Smooth muscle cell (in vitro differentiated cells): Measurements from ENCODE around the gene ALX4. TPM values are rescaled to one million over a fixed set of nuclear protein-coding genes. Genes with fewer than 3 reads are reported as not detected.

Experiments used
- DNase-seq: peaks from one replicate; lab custom pipeline; 2025; ENCODE audit not compliant: unreplicated experiment; lab: John Stamatoyannopoulos, UW
- H2AFZ ChIP-seq: fragments of 200-600 bp; sonication (generic); 2 replicates; pipeline ENCODE4 v1.6.0; 2016; ENCODE audit warnings: antibody characterized with exemption, low read depth, mild to moderate bottlenecking
- H3F3A ChIP-seq: fragments of 200-600 bp; sonication (generic); 2 replicates; pipeline ENCODE4 v1.6.0; 2017; ENCODE audit warnings: antibody characterized with exemption, low read depth
- H3K27ac ChIP-seq: fragments of 200-600 bp; sonication (generic); 2 replicates; pipeline ENCODE4 v1.5.1; 2016; ENCODE audit warnings: low read depth, mild to moderate bottlenecking
- H3K27me3 ChIP-seq: fragments of 200-600 bp; sonication (generic); 2 replicates; pipeline ENCODE4 v1.6.1; 2016; ENCODE audit warnings: low read depth, mild to moderate bottlenecking
- H3K36me3 ChIP-seq: fragments of 200-600 bp; sonication (generic); 2 replicates; pipeline ENCODE4 v1.5.1; 2016; ENCODE audit warnings: low read depth
- H3K4me1 ChIP-seq: fragments of 200-600 bp; sonication (generic); 2 replicates; pipeline ENCODE4 v1.5.1; 2016; ENCODE audit warnings: low read depth
- H3K4me2 ChIP-seq: fragments of 200-600 bp; sonication (generic); 2 replicates; pipeline ENCODE4 v1.6.0; 2016; ENCODE audit warnings: mild to moderate bottlenecking
- H3K4me3 ChIP-seq: fragments of 200-600 bp; sonication (generic); 2 replicates; pipeline ENCODE4 v1.5.1; 2016; ENCODE audit warnings: mild to moderate bottlenecking
- H3K79me2 ChIP-seq: fragments of 200-600 bp; sonication (generic); 2 replicates; pipeline ENCODE4 v1.6.0; 2016; ENCODE audit warnings: low read depth, mild to moderate bottlenecking
- H3K9ac ChIP-seq: fragments of 200-600 bp; sonication (generic); 2 replicates; pipeline ENCODE4 v1.6.0; 2016; ENCODE audit warnings: low read depth
- H3K9me3 ChIP-seq: fragments of 200-600 bp; sonication (generic); replicated peaks from 2 replicates; pipeline ENCODE4 v1.5.1; 2016; ENCODE audit warnings: low read depth
- H4K20me1 ChIP-seq: fragments of 200-600 bp; sonication (generic); 2 replicates; pipeline ENCODE4 v1.6.0; 2016; ENCODE audit warnings: low read depth
- CTCF ChIP-seq: fragments of 200-600 bp; sonication (generic); IDR thresholded peaks from 2 replicates; pipeline ENCODE4 v1.5.1; 2017; ENCODE audit warnings: borderline replicate concordance, mild to moderate bottlenecking, antibody characterized with exemption; ENCODE audit not compliant: insufficient read depth, poor library complexity, severe bottlenecking
- WGBS: methylation state at CpG from one replicate; pipeline ENCODE4 v1.1.7; 2016; ENCODE audit warnings: low lambda C conversion rate; 5-methylcytosine and 5-hydroxymethylcytosine counted together
- polyA plus RNA-seq: library from polyadenylated mRNA; unstranded; fragments of >200 nt; fragmentation: Nextera tagmentation; extraction: Ambion mirVana; gene quantifications from 2 replicates; pipeline ENCODE4 v1.2.1, GENCODE V29; 2016
- total RNA-seq: library from RNA; depleted of rRNA; stranded (reverse); fragments of >200 nt; gene quantifications from 2 replicates; pipeline ENCODE4 v1.2.3, GENCODE V29; 2014

Gene ALX4
- total and polyA plus RNA-seq, 2 experiments from 2014 or later, result not detected

GRCh38 chr11:44342616-44343015 is 32.7 kb upstream of the ALX4 start:
- Histone ChIP-seq H3K4me2 (no peak overlapping the region), H3K79me2 (no peaks in the 10 kb centered on the region), H3K9ac (no peak overlapping the region), H3K27me3 (peaks cover 49% of the 10 kb centered on the region), H3K27ac (no peak overlapping the region), H4K20me1 (no peaks in the 10 kb centered on the region), H3F3A (no peaks in the 10 kb centered on the region), H3K4me1 (no peaks in the 10 kb centered on the region), H3K4me3 (no peak overlapping the region), H3K9me3 (no peaks in the 10 kb centered on the region), H2AFZ (no peak overlapping the region), H3K36me3 (no peaks in the 10 kb centered on the region)
- WGBS, result 85% methylated on average over 4 of the region's 4 CpGs
- no peak for TF ChIP-seq CTCF
- no peak for DNase-seq

GRCh38 chr11:44340656-44341055 is 30.7 kb upstream of the ALX4 start:
- Histone ChIP-seq H3K4me1 (peaks cover 3% of the 10 kb centered on the region), H3K27ac (no peak overlapping the region), H4K20me1 (no peaks in the 10 kb centered on the region), H3K4me3 (no peak overlapping the region), H3K9me3 (no peaks in the 10 kb centered on the region), H3K79me2 (no peaks in the 10 kb centered on the region), H3K4me2 (no peak overlapping the region), H2AFZ (no peak overlapping the region), H3F3A (no peaks in the 10 kb centered on the region), H3K36me3 (no peaks in the 10 kb centered on the region), H3K27me3 (peaks cover 49% of the 10 kb centered on the region), H3K9ac (no peak overlapping the region)
- 96% methylated on average over 5 of the region's 5 CpGs for WGBS
- no peak for TF ChIP-seq CTCF
- DNase-seq, result no peak

GRCh38 chr11:44339530-44339883 is 29.6 kb upstream of the ALX4 start:
- Histone ChIP-seq H3F3A (no peaks in the 10 kb centered on the region), H3K9me3 (no peaks in the 10 kb centered on the region), H3K27ac (no peak overlapping the region), H3K9ac (no peak overlapping the region), H3K4me1 (peaks cover 14% of the 10 kb centered on the region), H4K20me1 (no peaks in the 10 kb centered on the region), H3K27me3 (peaks cover 51% of the 10 kb centered on the region), H3K4me2 (no peak overlapping the region), H2AFZ (no peak overlapping the region), H3K79me2 (no peaks in the 10 kb centered on the region), H3K36me3 (no peaks in the 10 kb centered on the region), H3K4me3 (no peak overlapping the region)
- no peak for TF ChIP-seq CTCF
- no peak for DNase-seq
- WGBS, result 85% methylated on average over 4 of the region's 4 CpGs

- H3K36me3 ChIP-seq, result no peaks in the 10 kb centered on the region
- no peaks in the 10 kb centered on the region for H3K9me3 ChIP-seq
- peaks cover 51% of the 10 kb centered on the region for H3K27me3 ChIP-seq
- no peaks in the 10 kb centered on the region for H3F3A ChIP-seq
- no peaks in the 10 kb centered on the region for H3K79me2 ChIP-seq
- H4K20me1 ChIP-seq, result no peaks in the 10 kb centered on the region
- no peak for DNase-seq
- H3K4me3 ChIP-seq, result no peak overlapping the region
- no peak overlapping the region for H2AFZ ChIP-seq
- H3K4me1 ChIP-seq, result peaks cover 17% of the 10 kb centered on the region
- no peak overlapping the region for H3K9ac ChIP-seq
- H3K27ac ChIP-seq, result no peak overlapping the region
- 82% methylated on average over 16 of the region's 16 CpGs for WGBS
- H3K4me2 ChIP-seq, result no peak overlapping the region
- no peak for TF ChIP-seq CTCF
Measured at GRCh38 chr11:44338698-44339529, 29.0 kb upstream of the ALX4 start.
